Activated CD4-positive, alpha-beta memory T cell treated with anti-CD3 and anti-CD28 coated beads, Interleukin-2, amount 10 ng/mL, durations not matched to agents 7 days and 5 days (primary cell): ENCODE data around the gene PPP2R3A. TPM values are rescaled to one million over a fixed set of nuclear protein-coding genes. Genes with fewer than 3 reads are reported as not detected.
"Not testable (repeated sequence)": the region's sequence is repeated elsewhere in the genome, so short reads cannot be mapped to it uniquely, and the experiment has no call there.

Experiments
- CTCF ChIA-PET: fragments of 350-600 bp; sonication (Branson Sonifier 250); formaldehyde crosslinking; loops from one replicate; lab custom pipeline; 2021; ENCODE audit warnings: antibody characterized with exemption, inconsistent platforms; lab: Charles Lee
- POLR2A ChIA-PET: fragments of 350-600 bp; sonication (Branson Sonifier 250); formaldehyde crosslinking; loops from one replicate; lab custom pipeline; 2021; ENCODE audit warnings: antibody characterized with exemption; lab: Charles Lee
- DNase-seq: peaks from one replicate; pipeline ENCODE4 v3.0.0-alpha.2; 2020
- H3K27ac Mint-ChIP-seq: one replicate; pipeline ENCODE4 v1.8.0; 2021; ENCODE audit warnings: mild to moderate bottlenecking, mixed read lengths
- H3K27me3 Mint-ChIP-seq: one replicate; pipeline ENCODE4 v1.8.0; 2021; ENCODE audit warnings: mixed read lengths
- H3K36me3 Mint-ChIP-seq: one replicate; pipeline ENCODE4 v1.8.0; 2021; ENCODE audit warnings: low read depth, mixed read lengths
- H3K4me1 Mint-ChIP-seq: one replicate; pipeline ENCODE4 v1.8.0; 2021; ENCODE audit warnings: mixed read lengths
- H3K4me3 Mint-ChIP-seq: one replicate; pipeline ENCODE4 v1.8.0; 2021; ENCODE audit warnings: mild to moderate bottlenecking, mixed read lengths
- H3K9me3 Mint-ChIP-seq: one replicate; pipeline ENCODE4 v1.8.0; 2021; ENCODE audit warnings: mixed read lengths
- total RNA-seq, 2 experiments: library from RNA; stranded (reverse); gene quantifications; one replicate each; pipeline ENCODE4 v1.2.3, GENCODE V29; 2021

PPP2R3A gene
- total RNA-seq, 2 experiments from 2014 or later = 0.03 TPM; not detected in 1

DNA sequence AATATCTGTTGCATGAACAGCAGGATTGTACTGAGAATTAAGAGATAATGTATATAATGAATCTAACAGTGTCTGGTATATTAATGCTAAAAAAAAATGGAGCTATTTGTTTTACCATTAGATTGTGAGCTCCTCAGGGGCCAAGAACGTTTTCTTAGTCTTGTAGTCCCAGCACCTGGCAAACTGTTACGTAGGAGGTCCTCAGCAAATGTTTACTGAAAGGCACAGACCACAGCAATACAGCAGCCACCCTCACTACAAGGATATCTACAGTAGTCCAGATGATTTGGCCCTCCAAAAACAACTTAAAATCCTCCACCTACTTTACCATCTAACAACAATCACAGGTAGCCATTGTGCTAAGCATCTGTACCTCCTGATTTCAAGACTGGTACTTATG is 170.9 kb downstream of the PPP2R3A start:
- no peak overlapping the region for H3K27ac Mint-ChIP-seq
- H3K9me3 Mint-ChIP-seq = no peaks in the 10 kb centered on the region
- no peaks in the 10 kb centered on the region for H3K36me3 Mint-ChIP-seq
- POLR2A ChIA-PET = interaction anchor here (0.7 kb wide), 1 partner anchor 58 kb away, joined by 3 read pairs; no protein-coding TSS in a partner anchor
- H3K27me3 Mint-ChIP-seq = no peaks in the 10 kb centered on the region
- CTCF ChIA-PET = interaction anchor here (0.7 kb wide), 1 partner anchor 616 kb away, joined by 3 read pairs; no protein-coding TSS in a partner anchor
- no peak for DNase-seq
- peaks cover 11% of the 10 kb centered on the region for H3K4me1 Mint-ChIP-seq
- no peak overlapping the region for H3K4me3 Mint-ChIP-seq

DNA sequence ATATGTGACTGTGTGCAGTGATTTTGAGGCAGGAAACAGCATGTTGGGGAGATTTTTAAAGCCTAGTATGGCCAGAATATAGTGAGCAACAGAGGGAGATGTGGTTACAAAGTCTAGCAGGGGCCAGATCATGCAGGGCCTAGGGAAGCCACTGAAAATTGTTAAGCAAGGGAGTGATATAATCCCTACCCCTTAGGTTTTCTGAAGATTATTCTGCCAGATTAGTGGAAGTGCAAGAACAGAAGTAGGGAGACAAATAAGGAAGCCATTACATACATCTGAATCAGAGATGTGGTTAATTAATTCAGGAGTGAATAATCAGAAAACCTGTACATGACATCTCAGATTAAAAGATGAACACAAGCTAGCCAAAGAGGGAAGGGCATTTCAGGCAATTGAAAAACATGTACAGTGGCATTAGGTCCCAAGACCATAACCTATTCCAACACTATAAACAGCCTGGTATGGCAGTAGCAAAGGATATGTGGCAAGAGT is 175.8 kb downstream of the PPP2R3A start:
- peaks cover 6% of the 10 kb centered on the region for H3K4me1 Mint-ChIP-seq
- no peaks in the 10 kb centered on the region for H3K9me3 Mint-ChIP-seq
- peaks cover 7% of the 10 kb centered on the region for H3K36me3 Mint-ChIP-seq
- H3K27me3 Mint-ChIP-seq = no peaks in the 10 kb centered on the region
- POLR2A ChIA-PET = no interaction called here
- no peak for DNase-seq
- H3K27ac Mint-ChIP-seq = no peak overlapping the region
- no peak overlapping the region for H3K4me3 Mint-ChIP-seq
- CTCF ChIA-PET = no interaction called here

DNA sequence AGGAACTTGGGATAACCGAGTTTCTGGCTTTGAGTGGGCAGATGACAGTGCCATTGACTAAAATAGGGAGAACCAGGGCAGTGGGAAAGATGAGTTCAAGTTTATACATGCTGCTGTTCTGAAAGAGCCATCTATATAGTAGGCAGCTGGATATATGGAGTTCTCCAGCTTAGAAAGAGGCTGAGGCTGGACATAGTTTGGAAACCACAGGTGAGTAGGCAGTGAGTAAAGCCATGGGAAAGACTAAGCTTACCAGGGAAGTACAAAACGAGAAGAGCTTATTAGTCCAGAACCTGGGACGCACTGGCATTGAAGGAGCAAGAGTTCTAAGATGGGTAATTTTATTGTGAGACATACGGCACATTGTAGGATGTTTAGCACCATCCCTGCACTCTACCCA is 176.4 kb downstream of the PPP2R3A start:
- Mint-ChIP-seq H3K4me3 (no peak overlapping the region), H3K27ac (no peak overlapping the region), H3K9me3 (no peaks in the 10 kb centered on the region), H3K27me3 (no peaks in the 10 kb centered on the region), H3K4me1 (peaks cover 6% of the 10 kb centered on the region), H3K36me3 (peaks cover 7% of the 10 kb centered on the region)
- CTCF ChIA-PET = no interaction called here
- POLR2A ChIA-PET = no interaction called here
- DNase-seq = no peak

DNA sequence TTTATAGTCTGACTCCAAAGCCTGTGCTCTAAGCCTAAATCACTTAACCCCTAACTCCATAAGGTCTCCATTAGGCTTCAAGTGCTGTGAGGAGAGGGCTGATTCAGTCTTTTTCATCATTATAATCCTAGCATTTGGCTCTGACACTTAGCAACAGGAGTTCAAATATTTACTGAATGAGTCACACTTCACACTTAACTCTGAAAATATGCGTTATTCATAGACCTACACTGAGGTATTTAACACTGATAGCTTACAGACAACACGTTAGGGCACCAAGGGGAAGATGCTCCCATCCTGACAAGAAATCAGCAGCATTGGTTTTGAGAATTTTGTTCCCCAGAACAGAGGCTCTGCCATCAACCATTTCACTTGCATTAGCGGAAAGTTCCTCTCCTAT is 177.1 kb downstream of the PPP2R3A start:
- H3K4me3 Mint-ChIP-seq = no peak overlapping the region
- ChIA-PET CTCF (no interaction called here), POLR2A (no interaction called here)
- H3K27ac Mint-ChIP-seq = no peak overlapping the region
- DNase-seq = no peak
- no peaks in the 10 kb centered on the region for H3K9me3 Mint-ChIP-seq
- peaks cover 8% of the 10 kb centered on the region for H3K36me3 Mint-ChIP-seq
- peaks cover 6% of the 10 kb centered on the region for H3K4me1 Mint-ChIP-seq
- no peaks in the 10 kb centered on the region for H3K27me3 Mint-ChIP-seq

DNA sequence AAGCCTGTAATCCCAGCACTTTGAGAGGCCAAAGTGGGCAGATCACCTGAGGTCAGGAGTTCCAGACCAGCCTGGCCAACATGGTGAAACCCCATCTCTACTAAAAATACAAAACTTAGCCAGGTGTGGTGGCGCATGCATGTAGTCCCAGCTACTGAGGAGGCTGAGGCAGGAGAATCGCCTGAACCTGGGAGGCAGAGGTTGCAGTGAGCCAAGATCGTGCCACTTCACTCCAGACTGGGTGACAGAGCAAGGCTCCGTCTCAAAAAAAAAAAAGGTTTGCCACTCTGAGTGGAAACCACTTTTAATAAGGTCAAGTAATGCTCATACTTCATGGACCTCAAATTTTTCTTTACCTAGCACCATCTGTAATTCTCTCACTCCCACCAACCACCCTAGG is 178.9 kb downstream of the PPP2R3A start:
- Mint-ChIP-seq H3K4me1 (peaks cover 11% of the 10 kb centered on the region), H3K36me3 (peaks cover 20% of the 10 kb centered on the region)
- H3K27ac Mint-ChIP-seq, CTCF ChIA-PET, H3K9me3 Mint-ChIP-seq, H3K27me3 Mint-ChIP-seq, H3K4me3 Mint-ChIP-seq, DNase-seq: not testable (repeated sequence)
- POLR2A ChIA-PET = interaction anchor here (1.1 kb wide), 1 partner anchor 52 kb away, joined by 4 read pairs; the partner anchor contains the start of gene MSL2

DNA sequence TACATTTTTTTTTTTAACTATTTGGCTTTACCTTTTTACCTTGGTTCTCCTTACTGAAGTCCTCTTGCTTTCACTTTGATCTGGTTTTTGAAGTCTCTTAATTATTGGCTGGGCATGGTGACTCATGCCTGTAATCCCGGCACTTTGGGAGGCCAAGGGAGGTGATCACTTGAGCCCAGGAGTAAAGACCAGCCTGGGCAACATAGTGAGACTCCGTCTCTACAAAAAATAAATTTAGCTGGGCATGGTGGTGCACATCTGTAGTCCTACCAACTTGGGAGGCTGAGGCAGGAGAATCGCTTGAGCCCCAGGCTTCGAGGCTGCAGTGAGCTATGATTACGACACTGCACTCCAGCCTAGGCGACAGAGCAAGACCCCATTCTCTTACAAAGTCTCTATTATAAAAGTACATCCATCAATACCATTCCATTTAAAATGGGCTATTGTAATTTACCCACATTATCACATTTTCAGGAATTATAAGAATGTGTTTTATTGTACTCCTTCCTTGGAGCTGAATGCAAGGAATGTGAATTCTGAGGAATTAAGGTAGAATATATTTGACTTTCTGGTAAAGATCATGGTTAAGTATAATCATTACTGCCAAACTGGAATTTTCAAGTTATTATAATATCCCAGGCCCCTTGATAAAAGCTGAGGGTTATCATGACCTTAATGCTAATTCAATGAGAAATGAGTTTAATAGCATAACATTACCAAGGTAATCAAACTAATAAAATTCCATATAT is 181.6 kb downstream of the PPP2R3A start:
- DNase-seq = no peak
- ChIA-PET CTCF (interaction anchor here (0.6 kb wide), 3 partner anchors 31 to 50 kb away, joined by 3 read pairs; no protein-coding TSS in a partner anchor), POLR2A (interaction anchor here (0.8 kb wide), 1 partner anchor 605 kb away, joined by 3 read pairs; no protein-coding TSS in a partner anchor)
- H3K4me1 Mint-ChIP-seq = peaks cover 34% of the 10 kb centered on the region
- no peak overlapping the region for H3K4me3 Mint-ChIP-seq
- H3K9me3 Mint-ChIP-seq = no peaks in the 10 kb centered on the region
- peaks cover 41% of the 10 kb centered on the region for H3K36me3 Mint-ChIP-seq
- no peaks in the 10 kb centered on the region for H3K27me3 Mint-ChIP-seq
- H3K27ac Mint-ChIP-seq = no peak overlapping the region

DNA sequence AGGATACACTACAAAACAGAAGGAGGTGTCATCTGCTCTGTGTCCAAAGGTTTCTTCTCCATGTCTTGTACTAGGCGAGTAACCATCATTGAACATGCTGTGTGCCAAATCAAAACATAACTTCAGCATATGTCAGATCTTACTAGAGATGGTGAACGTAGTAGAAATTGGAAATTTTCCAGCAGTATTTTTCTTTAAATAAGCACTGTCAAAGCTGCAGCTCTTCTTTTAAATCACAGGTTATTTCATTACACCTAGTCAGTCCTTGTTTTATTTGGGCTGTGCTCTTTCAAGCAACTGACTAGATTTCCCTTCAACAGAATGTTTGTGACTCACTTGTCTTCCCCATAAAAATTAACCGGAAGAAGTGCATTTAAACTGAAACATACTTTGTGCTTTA is 184.1 kb downstream of the PPP2R3A start:
- CTCF ChIA-PET = no interaction called here
- no peaks in the 10 kb centered on the region for H3K27me3 Mint-ChIP-seq
- H3K36me3 Mint-ChIP-seq = peaks cover 53% of the 10 kb centered on the region
- peak overlapping the region; percentile 23 for H3K27ac Mint-ChIP-seq
- POLR2A ChIA-PET = no interaction called here
- H3K4me1 Mint-ChIP-seq = peaks cover 47% of the 10 kb centered on the region
- H3K9me3 Mint-ChIP-seq = no peaks in the 10 kb centered on the region
- DNase-seq = no peak
- no peak overlapping the region for H3K4me3 Mint-ChIP-seq

DNA sequence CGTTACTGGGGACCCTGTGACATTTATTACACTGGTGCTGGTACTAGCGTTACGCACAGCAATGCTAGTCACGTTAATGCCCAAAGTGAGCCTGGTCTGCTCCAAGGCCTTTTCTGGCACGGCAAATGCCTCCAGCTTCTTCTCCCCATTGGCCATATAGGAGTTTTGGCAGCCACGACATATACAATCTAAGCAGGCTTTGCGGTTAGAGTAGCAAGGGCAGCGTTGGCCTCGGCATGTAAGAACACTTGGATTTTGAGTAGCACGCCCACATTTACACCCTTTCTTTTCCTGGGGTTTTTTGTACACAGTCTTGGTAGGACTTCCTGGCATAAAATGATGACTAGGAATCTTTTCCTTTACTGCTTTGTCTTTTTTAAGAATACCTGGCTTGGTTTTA is 185.7 kb downstream of the PPP2R3A start:
- Mint-ChIP-seq H3K27ac (no peak overlapping the region), H3K4me3 (no peak overlapping the region), H3K9me3 (no peaks in the 10 kb centered on the region), H3K4me1 (peaks cover 53% of the 10 kb centered on the region), H3K36me3 (peaks cover 50% of the 10 kb centered on the region), H3K27me3 (no peaks in the 10 kb centered on the region)
- POLR2A ChIA-PET = no interaction called here
- CTCF ChIA-PET = no interaction called here
- no peak for DNase-seq

DNA sequence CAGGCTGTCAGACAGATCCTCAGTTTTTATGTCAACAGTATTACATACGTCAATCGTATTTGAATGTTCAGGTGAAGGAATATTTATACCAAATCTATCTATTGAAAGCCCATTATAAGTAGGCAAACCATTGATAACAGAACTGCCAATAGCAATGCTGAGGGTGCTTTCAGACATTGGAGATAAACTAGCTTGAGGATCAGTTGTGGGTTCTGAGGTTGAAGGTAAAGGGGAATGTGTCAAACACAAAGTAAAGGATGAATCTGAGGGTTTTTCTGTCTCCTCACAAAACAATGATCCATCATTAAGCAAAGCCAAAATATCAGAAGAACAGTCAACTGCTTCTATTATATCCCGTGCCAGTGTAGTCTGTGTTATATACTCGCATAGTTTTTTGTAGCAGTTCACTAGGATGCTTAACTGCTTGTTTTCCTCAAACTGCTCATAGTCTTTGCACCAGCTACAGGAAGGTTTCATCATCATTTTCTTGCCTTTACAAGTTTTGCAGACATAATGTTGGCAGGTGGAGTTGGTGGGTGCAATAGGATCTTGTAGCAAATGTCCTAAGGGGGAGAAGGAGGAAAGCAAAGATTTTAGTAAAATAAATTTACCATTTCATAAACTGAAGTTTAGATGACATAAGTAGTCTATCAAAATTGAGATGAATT is 186.8 kb downstream of the PPP2R3A start:
- Mint-ChIP-seq H3K4me1 (peaks cover 53% of the 10 kb centered on the region), H3K27ac (peak overlapping the region; percentile 9), H3K9me3 (no peaks in the 10 kb centered on the region), H3K36me3 (peaks cover 51% of the 10 kb centered on the region), H3K27me3 (no peaks in the 10 kb centered on the region), H3K4me3 (no peak overlapping the region)
- CTCF ChIA-PET = no interaction called here
- no peak for DNase-seq
- POLR2A ChIA-PET = no interaction called here

DNA sequence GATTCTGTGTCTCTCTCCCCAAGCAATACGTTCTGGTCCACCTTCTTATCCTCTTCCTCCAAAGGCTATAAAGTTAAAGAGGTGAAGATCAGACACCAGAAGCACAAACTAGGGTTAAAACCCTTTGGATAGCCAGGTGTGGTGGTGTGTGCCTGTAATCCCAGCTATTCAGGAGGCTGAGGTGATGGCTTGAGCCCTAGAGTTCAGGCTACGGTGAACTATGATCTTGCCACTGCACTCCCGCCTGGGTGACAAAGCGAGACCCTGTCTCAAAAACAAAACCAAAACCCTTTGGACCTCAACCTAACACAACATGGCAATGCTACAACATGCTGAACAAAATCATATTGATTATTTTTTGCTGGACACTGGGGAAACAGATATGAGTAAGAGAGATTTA is 187.4 kb downstream of the PPP2R3A start:
- peaks cover 52% of the 10 kb centered on the region for H3K36me3 Mint-ChIP-seq

DNA sequence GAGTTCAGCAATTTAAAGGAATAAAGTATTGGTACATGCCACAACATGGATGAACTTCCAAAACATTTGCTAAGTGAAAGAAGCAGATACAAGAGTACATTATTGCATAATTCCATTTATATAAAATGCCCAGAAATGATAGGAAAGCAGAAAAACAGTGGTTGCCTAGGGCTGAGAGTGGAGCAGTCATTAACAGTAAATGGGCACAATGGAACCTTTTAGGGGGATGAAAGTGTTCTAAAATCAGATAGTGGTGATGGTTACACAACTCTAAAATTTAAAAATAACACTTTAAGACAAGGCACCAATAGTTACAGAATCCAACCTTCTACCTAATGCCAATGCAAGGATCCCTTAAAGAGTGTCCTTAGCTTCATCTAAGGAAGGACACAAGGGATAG is 196.0 kb downstream of the PPP2R3A start:
- H3K4me3 Mint-ChIP-seq = no peak overlapping the region
- ChIA-PET CTCF (no interaction called here), POLR2A (no interaction called here)
- peaks cover 22% of the 10 kb centered on the region for H3K4me1 Mint-ChIP-seq
- peaks cover 4% of the 10 kb centered on the region for H3K9me3 Mint-ChIP-seq
- H3K27me3 Mint-ChIP-seq = no peaks in the 10 kb centered on the region
- H3K36me3 Mint-ChIP-seq = peaks cover 37% of the 10 kb centered on the region
- H3K27ac Mint-ChIP-seq = no peak overlapping the region
- DNase-seq = no peak

More for the DNA sequence above, 187.4 kb downstream of the PPP2R3A start:
- Mint-ChIP-seq H3K4me3 (no peak overlapping the region), H3K4me1 (peaks cover 49% of the 10 kb centered on the region), H3K27ac (peak overlapping the region; percentile 9), H3K9me3 (no peaks in the 10 kb centered on the region), H3K27me3 (no peaks in the 10 kb centered on the region)
- POLR2A ChIA-PET = no interaction called here
- CTCF ChIA-PET = no interaction called here
- no peak for DNase-seq

DNA sequence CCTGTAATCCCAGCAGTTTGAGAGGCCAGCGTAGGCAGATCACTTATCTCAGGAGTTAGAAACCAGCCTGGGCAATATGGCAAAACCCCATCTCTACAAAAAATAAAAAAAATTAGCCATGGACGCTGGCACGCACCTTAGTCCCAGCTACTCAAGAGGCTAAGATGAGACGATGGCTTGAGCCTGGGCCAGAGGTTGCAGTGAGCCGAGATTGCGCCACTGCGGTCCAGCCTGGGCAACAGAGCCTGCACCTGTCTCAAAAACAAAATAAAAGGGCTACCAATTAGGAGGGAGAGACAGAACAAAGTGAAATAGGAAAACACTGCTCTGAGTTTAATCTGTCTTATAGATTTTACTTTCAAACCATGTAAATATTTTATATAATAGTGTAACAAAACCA is 196.8 kb downstream of the PPP2R3A start:
- POLR2A ChIA-PET = no interaction called here
- CTCF ChIA-PET = no interaction called here
- Mint-ChIP-seq H3K27ac (no peak overlapping the region), H3K9me3 (peaks cover 4% of the 10 kb centered on the region), H3K36me3 (peaks cover 36% of the 10 kb centered on the region), H3K27me3 (no peaks in the 10 kb centered on the region), H3K4me3 (no peak overlapping the region), H3K4me1 (peaks cover 24% of the 10 kb centered on the region)
- no peak for DNase-seq

DNA sequence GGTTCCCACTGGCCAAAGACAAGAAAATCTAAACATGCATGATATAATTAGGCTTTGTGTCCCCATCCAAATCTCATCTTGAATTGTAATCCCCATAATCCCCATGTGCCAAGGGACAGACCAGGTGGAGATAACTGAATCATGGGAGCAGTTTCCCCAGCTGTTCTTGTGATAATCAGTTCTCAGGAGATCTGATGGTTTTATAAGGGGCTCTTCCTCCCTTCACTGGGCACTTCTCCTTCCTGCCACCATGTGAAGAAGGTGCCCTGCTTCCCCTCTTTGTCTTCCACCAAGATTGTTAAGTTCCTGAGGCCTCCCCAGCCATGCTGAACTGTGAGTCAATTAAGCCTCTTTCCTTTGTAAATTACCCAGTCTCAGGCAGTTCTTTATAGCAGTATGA is 198.1 kb downstream of the PPP2R3A start:
- POLR2A ChIA-PET, H3K27ac Mint-ChIP-seq, H3K27me3 Mint-ChIP-seq, H3K4me3 Mint-ChIP-seq, H3K9me3 Mint-ChIP-seq, DNase-seq, CTCF ChIA-PET: not testable (repeated sequence)
- H3K36me3 Mint-ChIP-seq = peaks cover 29% of the 10 kb centered on the region
- H3K4me1 Mint-ChIP-seq = peaks cover 30% of the 10 kb centered on the region
